ENCODE measurements around the gene GAP43. TPM values are rescaled to one million over a fixed set of nuclear protein-coding genes. Genes with fewer than 3 reads are reported as not detected.

The GAP43 gene
- total and polyA plus RNA-seq, 7 donors, result 0.60 to 18.9 (median 7.7) TPM; not detected in 1

GRCh38 chr3:115702598-115702997 lies 79.3 kb downstream of the GAP43 start:
- Histone ChIP-seq H3K4me1 (peaks cover 0 to 12% (median 5%) of the 10 kb centered on the region in 4 donors), H3K27me3 (no peaks in the 10 kb centered on the region), H3K9me3 (no peaks in the 10 kb centered on the region), H3K36me3 (no peaks in the 10 kb centered on the region), H3K27ac (no peak overlapping the region), H3K4me3 (no peak overlapping the region)
- 98 to 99% methylated on average over 2 of the region's 2 CpGs for WGBS, 2 donors
- no peak for DNase-seq
- TF ChIP-seq EP300 (IDR thresholded peaks at IDR 0.05) (no peak), POLR2AphosphoS5 (IDR thresholded peaks at IDR 0.05) (no peak), POLR2A (IDR thresholded peaks at IDR 0.05) (no peak)
- TF ChIP-seq, protein P1, sequence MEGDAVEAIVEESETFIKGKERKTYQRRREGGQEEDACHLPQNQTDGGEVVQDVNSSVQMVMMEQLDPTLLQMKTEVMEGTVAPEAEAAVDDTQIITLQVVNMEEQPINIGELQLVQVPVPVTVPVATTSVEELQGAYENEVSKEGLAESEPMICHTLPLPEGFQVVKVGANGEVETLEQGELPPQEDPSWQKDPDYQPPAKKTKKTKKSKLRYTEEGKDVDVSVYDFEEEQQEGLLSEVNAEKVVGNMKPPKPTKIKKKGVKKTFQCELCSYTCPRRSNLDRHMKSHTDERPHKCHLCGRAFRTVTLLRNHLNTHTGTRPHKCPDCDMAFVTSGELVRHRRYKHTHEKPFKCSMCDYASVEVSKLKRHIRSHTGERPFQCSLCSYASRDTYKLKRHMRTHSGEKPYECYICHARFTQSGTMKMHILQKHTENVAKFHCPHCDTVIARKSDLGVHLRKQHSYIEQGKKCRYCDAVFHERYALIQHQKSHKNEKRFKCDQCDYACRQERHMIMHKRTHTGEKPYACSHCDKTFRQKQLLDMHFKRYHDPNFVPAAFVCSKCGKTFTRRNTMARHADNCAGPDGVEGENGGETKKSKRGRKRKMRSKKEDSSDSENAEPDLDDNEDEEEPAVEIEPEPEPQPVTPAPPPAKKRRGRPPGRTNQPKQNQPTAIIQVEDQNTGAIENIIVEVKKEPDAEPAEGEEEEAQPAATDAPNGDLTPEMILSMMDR (IDR thresholded peaks at IDR 0.05), result no peak
- intact Hi-C loops (cut with DNase I), result no loop called here

DNA sequence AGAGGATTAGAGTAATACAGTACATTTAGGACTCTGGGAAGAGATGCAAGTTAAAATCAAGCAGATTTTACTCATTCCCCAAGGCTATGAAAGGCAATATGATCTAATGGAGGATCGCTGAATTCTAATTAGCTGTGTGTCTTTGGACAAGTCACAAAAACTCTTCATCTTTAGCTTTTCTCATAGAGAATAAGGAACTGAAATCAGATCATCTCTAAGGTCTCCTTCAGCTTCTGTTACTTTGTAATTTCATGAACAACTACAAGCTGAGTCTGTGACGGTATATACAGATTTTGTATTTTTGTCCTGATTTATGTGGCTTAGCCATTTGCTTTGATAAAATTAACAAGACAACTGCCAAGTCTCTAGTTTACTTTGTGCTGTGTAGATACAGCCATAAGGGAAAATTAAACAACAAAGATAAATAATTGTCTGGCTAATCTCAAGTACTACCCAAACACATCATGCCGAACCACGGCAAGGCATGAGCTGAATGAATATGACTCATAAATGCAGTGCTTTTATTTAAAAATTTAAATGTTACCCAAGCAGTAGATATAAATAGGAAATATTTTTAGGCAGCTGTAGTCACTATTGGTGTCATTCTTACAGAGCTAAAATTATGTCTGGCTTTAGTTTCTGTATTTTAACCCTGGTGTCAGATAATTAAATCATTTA lies 81.5 kb downstream of the GAP43 start:
- Histone ChIP-seq H3K27me3 (no peaks in the 10 kb centered on the region), H3K9me3 (no peaks in the 10 kb centered on the region), H3K4me3 (no peak overlapping the region), H3K36me3 (no peaks in the 10 kb centered on the region), H3K27ac (peak overlapping the region in 1 of 4 donors; percentile 3), H3K4me1 (peaks cover 0 to 5% (median 3%) of the 10 kb centered on the region in 4 donors)
- WGBS, 2 donors, result 54 to 65% methylated on average over 4 of the region's 4 CpGs
- intact Hi-C loops (cut with DNase I), result no loop called here
- no peak for DNase-seq
- TF ChIP-seq EP300 (IDR thresholded peaks at IDR 0.05) (no peak), POLR2AphosphoS5 (IDR thresholded peaks at IDR 0.05) (peak in 1 of 4 donors; percentile 32)

DNA sequence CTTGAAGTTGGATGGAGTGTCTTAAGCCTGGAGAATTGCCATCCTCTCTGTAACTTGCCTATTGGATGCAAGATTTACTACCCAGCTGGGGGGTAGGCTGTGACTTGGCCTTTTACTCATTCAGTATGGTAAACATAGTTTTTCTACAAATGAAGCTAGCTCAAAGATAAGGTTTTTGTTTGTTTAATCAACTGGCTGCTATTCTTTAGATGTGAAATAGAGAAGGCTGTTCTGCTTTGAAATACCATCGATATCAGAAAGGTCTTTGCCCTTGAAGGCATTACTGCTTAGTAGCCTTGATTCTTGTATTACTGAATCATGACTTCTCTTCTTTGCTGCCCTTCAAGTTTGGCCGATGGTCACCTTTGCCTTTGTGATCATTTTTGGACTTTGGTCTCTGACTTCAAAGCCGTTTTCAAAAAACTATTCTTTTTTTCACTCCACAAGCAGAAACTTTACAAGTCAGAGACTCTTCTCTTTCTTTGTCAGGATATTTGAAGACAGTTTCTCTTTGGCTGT lies 83.1 kb downstream of the GAP43 start:
- intact Hi-C loops (cut with DNase I), result no loop called here

GRCh38 chr3:115708540-115708939 lies 85.2 kb downstream of the GAP43 start:
- TF ChIP-seq EP300 (IDR thresholded peaks at IDR 0.05), result no peak
- TF ChIP-seq, protein P1 (IDR thresholded peaks at IDR 0.05), result no peak
- TF ChIP-seq POLR2A (IDR thresholded peaks at IDR 0.05), result no peak
- no peaks in the 10 kb centered on the region for H3K27me3 ChIP-seq
- H3K4me3 ChIP-seq, result no peak overlapping the region
- DNase-seq, result no peak
- H3K9me3 ChIP-seq, result no peaks in the 10 kb centered on the region
- no peaks in the 10 kb centered on the region for H3K36me3 ChIP-seq
- intact Hi-C loops (cut with DNase I), result no loop called here
- H3K27ac ChIP-seq, result no peak overlapping the region
- no peaks in the 10 kb centered on the region for H3K4me1 ChIP-seq
- 71 to 82% methylated on average over 2 of the region's 2 CpGs for WGBS, 2 donors

More for the DNA sequence above, 83.1 kb downstream of the GAP43 start:
- WGBS, 2 donors, result 32 to 69% methylated on average over 3 of the region's 3 CpGs
- no peaks in the 10 kb centered on the region for H3K27me3 ChIP-seq
- H3K36me3 ChIP-seq, result no peaks in the 10 kb centered on the region
- TF ChIP-seq POLR2AphosphoS5 (IDR thresholded peaks at IDR 0.05), result no peak
- TF ChIP-seq POLR2A (IDR thresholded peaks at IDR 0.05), result no peak
- TF ChIP-seq EP300 (IDR thresholded peaks at IDR 0.05), result no peak
- TF ChIP-seq, protein P1 (IDR thresholded peaks at IDR 0.05), result no peak
- no peak for DNase-seq
- no peaks in the 10 kb centered on the region for H3K9me3 ChIP-seq
- H3K27ac ChIP-seq, result no peak overlapping the region
- H3K4me3 ChIP-seq, result no peak overlapping the region
- H3K4me1 ChIP-seq, result no peaks in the 10 kb centered on the region

DNA sequence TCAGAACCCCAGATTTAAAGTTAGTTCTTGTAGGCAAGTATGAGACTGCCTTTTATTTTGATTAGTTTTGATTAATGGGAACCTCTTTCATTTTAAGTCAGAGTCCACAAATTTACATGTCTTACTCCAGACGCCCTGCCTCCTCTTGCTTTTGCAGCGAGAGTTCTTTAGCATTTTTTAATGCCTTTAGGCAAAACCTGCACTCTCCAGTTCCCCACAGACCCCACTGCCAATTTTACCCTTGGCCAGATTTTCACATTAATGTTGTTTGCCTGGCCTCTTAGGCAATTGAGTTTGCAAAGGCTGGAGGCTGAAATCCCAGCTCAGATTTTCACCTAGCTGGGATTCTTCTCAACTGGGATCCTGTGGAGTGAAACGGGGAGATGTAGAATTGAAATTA lies 85.8 kb downstream of the GAP43 start:
- TF ChIP-seq POLR2A (IDR thresholded peaks at IDR 0.05) (no peak), POLR2AphosphoS5 (IDR thresholded peaks at IDR 0.05) (no peak), EP300 (IDR thresholded peaks at IDR 0.05) (no peak)
- TF ChIP-seq, protein P1 (IDR thresholded peaks at IDR 0.05), result no peak
- intact Hi-C loops (cut with DNase I), result no loop called here
- H3K27ac ChIP-seq, result no peak overlapping the region
- 72 to 80% methylated on average over 3 of the region's 3 CpGs for WGBS, 2 donors
- no peaks in the 10 kb centered on the region for H3K4me1 ChIP-seq
- H3K36me3 ChIP-seq, result no peaks in the 10 kb centered on the region
- H3K9me3 ChIP-seq, result no peaks in the 10 kb centered on the region
- DNase-seq, result no peak
- H3K4me3 ChIP-seq, result no peak overlapping the region
- no peaks in the 10 kb centered on the region for H3K27me3 ChIP-seq
